MM.1S (cell line): Measurements from ENCODE around the gene PRRT1.

Experiments
- DNase-seq: peaks from one replicate; pipeline ENCODE4 v3.0.0-alpha.2; 2015
- H2AFZ ChIP-seq: fragments of 300-600 bp; sonication (generic); 2 replicates; pipeline ENCODE4 v1.6.0; 2016; ENCODE audit warnings: antibody characterized with exemption, low read length
- H3F3A ChIP-seq: fragments of 300-600 bp; sonication (generic); 2 replicates; pipeline ENCODE4 v1.6.1; 2016; ENCODE audit warnings: mild to moderate bottlenecking, antibody characterized with exemption, low read length, moderate library complexity, mixed read lengths; ENCODE audit not compliant: insufficient read depth
- H3K27ac ChIP-seq: fragments of 300-600 bp; sonication (generic); 2 replicates; pipeline ENCODE4 v1.5.1; 2016; ENCODE audit warnings: mild to moderate bottlenecking, low read length
- H3K27me3 ChIP-seq: fragments of 300-600 bp; sonication (generic); replicated peaks from 2 replicates; pipeline ENCODE4 v1.6.0; 2016; ENCODE audit warnings: low read length; ENCODE audit not compliant: insufficient read depth
- H3K36me3 ChIP-seq: fragments of 300-600 bp; sonication (generic); replicated peaks from 2 replicates; pipeline ENCODE4 v1.6.1; 2016; ENCODE audit warnings: mild to moderate bottlenecking, low read length, mixed read lengths; ENCODE audit not compliant: insufficient read depth
- H3K4me1 ChIP-seq: fragments of 300-600 bp; sonication (generic); 2 replicates; pipeline ENCODE4 v1.6.1; 2016; ENCODE audit warnings: low read length, mixed read lengths
- H3K4me2 ChIP-seq: fragments of 300-600 bp; sonication (generic); 2 replicates; pipeline ENCODE4 v1.6.0; 2016; ENCODE audit warnings: low read depth, low read length
- H3K4me3 ChIP-seq: fragments of 300-600 bp; sonication (generic); 2 replicates; pipeline ENCODE4 v1.5.1; 2016; ENCODE audit warnings: low read length, mixed read lengths
- H3K79me2 ChIP-seq: fragments of 300-600 bp; sonication (generic); 2 replicates; pipeline ENCODE4 v1.6.1; 2016; ENCODE audit warnings: mixed run types, low read length, mixed read lengths
- H3K9ac ChIP-seq: fragments of 300-600 bp; sonication (generic); 2 replicates; pipeline ENCODE4 v1.6.1; 2016; ENCODE audit warnings: low read length, mixed read lengths
- H3K9me2 ChIP-seq: fragments of 300-600 bp; sonication (generic); replicated peaks from 2 replicates; pipeline ENCODE4 v1.6.1; 2016; ENCODE audit warnings: mild to moderate bottlenecking, low read length, mixed read lengths; ENCODE audit not compliant: insufficient read depth
- H3K9me3 ChIP-seq: fragments of 300-600 bp; sonication (generic); replicated peaks from 2 replicates; pipeline ENCODE4 v1.6.1; 2016; ENCODE audit warnings: mild to moderate bottlenecking, low read length, mixed read lengths; ENCODE audit not compliant: insufficient read depth
- H4K20me1 ChIP-seq: fragments of 300-600 bp; sonication (generic); 2 replicates; pipeline ENCODE4 v1.6.1; 2016; ENCODE audit warnings: mild to moderate bottlenecking, low read length, moderate library complexity, mixed read lengths; ENCODE audit not compliant: insufficient read depth
- EZH2 ChIP-seq: fragments of 300-600 bp; sonication (generic); optimal IDR thresholded peaks from 2 replicates; pipeline ENCODE3; 2017; ENCODE audit warnings: low read depth, mild to moderate bottlenecking, antibody characterized with exemption, low read length, mixed read lengths
- EZH2phosphoT487 ChIP-seq: fragments of 300-600 bp; sonication (generic); IDR thresholded peaks from 2 replicates; pipeline ENCODE4 v1.6.1; 2018; ENCODE audit warnings: antibody characterized with exemption, low read length
- TF ChIP-seq, protein P1 (sequence below): fragments of 300-600 bp; sonication (generic); IDR thresholded peaks from 2 replicates; pipeline ENCODE4 v1.5.1; 2016; ENCODE audit warnings: antibody characterized with exemption, low read length, mixed read lengths

Gene PRRT1

DNA sequence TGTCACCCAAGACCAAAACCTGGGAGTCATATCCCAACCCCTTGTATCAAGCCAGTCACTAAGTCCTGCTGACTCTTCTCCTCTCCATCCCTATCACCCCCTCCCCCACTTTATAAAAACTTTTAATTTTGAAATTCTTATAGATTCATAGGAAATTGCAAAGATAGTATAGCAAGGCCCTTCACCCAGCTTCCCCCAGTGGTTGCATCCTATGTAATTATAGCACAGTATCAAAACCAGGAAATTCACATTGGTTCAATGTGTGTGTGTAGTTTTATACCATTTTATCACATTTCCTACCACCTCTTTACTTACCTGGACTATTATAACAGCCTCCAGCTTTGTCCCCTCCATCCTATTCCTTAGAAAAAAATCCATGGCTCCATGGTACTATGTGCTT is 6.3 kb upstream of the PRRT1 start:
- Histone ChIP-seq H3K4me1 (0 out of 2 replicates have a peak, but pooled peaks cover 4% of the 10 kb centered on the region), H3K4me2 (no peak overlapping the region), H4K20me1 (no peaks in the 10 kb centered on the region), H3K4me3 (no peak overlapping the region), H3K9ac (no peak overlapping the region), H3K36me3 (no peaks in the 10 kb centered on the region), H3K79me2 (no peaks in the 10 kb centered on the region), H3K9me3 (no peaks in the 10 kb centered on the region), H3K27ac (no peak overlapping the region), H2AFZ (no peak overlapping the region), H3K27me3 (peaks cover 12% of the 10 kb centered on the region), H3K9me2 (no peaks in the 10 kb centered on the region), H3F3A (no peaks in the 10 kb centered on the region)
- DNase-seq = no peak
- no peak for TF ChIP-seq EZH2
- TF ChIP-seq, protein P1, sequence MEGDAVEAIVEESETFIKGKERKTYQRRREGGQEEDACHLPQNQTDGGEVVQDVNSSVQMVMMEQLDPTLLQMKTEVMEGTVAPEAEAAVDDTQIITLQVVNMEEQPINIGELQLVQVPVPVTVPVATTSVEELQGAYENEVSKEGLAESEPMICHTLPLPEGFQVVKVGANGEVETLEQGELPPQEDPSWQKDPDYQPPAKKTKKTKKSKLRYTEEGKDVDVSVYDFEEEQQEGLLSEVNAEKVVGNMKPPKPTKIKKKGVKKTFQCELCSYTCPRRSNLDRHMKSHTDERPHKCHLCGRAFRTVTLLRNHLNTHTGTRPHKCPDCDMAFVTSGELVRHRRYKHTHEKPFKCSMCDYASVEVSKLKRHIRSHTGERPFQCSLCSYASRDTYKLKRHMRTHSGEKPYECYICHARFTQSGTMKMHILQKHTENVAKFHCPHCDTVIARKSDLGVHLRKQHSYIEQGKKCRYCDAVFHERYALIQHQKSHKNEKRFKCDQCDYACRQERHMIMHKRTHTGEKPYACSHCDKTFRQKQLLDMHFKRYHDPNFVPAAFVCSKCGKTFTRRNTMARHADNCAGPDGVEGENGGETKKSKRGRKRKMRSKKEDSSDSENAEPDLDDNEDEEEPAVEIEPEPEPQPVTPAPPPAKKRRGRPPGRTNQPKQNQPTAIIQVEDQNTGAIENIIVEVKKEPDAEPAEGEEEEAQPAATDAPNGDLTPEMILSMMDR = no peak
- TF ChIP-seq EZH2phosphoT487 = no peak

DNA sequence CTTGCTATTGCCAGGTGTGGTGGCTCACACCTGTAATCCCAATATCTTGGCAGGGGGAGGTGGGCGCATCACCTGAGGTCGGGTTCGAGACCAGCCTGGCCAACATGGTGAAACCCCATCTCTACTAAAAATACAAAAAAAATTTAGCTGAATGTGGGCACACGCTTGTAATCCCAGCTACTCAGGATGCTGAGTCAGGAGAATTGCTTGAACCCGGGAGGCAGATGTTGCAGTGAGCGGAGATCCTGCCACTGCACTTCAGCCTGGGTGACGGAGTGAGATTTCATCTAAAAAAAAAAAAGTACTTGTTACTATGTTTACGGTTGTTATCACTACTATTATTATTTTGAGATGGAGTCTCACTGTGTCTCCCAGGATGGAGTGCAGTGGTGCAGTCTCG is 5.2 kb upstream of the PRRT1 start:
- no peaks in the 10 kb centered on the region for H3K79me2 ChIP-seq
- no peak for DNase-seq
- no peak overlapping the region for H3K4me3 ChIP-seq
- no peak overlapping the region for H3K27ac ChIP-seq
- H3K36me3 ChIP-seq = no peaks in the 10 kb centered on the region
- no peaks in the 10 kb centered on the region for H3K9me2 ChIP-seq
- no peaks in the 10 kb centered on the region for H3F3A ChIP-seq
- no peaks in the 10 kb centered on the region for H4K20me1 ChIP-seq
- TF ChIP-seq EZH2 (no peak), EZH2phosphoT487 (no peak)
- TF ChIP-seq, protein P1 = no peak
- 0 out of 2 replicates have a peak, but pooled peaks cover 4% of the 10 kb centered on the region for H3K4me1 ChIP-seq
- H3K9me3 ChIP-seq = no peaks in the 10 kb centered on the region
- peaks cover 24% of the 10 kb centered on the region for H3K27me3 ChIP-seq
- H2AFZ ChIP-seq = no peak overlapping the region
- H3K9ac ChIP-seq = no peak overlapping the region
- no peak overlapping the region for H3K4me2 ChIP-seq

DNA sequence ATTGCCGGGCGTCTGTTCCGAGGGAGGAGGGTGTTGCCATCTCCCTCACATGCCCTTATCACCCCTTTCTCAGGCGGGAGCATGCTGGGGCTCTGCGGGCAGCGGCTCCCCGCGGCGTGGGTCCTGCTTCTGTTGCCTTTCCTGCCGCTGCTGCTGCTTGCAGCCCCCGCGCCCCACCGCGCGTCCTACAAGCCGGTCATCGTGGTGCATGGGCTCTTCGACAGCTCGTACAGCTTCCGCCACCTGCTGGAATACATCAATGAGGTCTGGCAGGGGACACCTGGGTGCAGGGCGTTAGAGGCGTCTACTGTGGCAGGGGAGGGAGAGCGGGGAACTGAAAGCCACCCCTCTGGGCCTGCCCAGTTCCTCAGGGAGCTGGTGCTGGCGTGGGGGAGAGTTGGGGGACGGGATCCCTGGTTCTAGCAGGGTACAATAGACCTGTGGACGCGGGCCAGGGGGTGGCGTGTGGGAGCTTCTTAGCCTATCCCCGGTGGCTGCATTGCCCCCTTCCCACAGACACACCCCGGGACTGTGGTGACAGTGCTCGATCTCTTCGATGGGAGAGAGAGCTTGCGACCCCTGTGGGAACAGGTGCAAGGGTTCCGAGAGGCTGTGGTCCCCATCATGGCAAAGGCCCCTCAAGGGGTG is 2.9 kb upstream of the PRRT1 start:
- DNase-seq = peak; percentile 74
- no peaks in the 10 kb centered on the region for H4K20me1 ChIP-seq
- peak overlapping the region; percentile 99 for H3K4me2 ChIP-seq
- H3K4me3 ChIP-seq = peak overlapping the region; percentile 79
- peak overlapping the region; percentile 44; the same call in 1 of the 2 replicates for H3K9ac ChIP-seq
- no peaks in the 10 kb centered on the region for H3K79me2 ChIP-seq
- H3K27ac ChIP-seq = no peak overlapping the region
- no peaks in the 10 kb centered on the region for H3K9me2 ChIP-seq
- no peaks in the 10 kb centered on the region for H3K9me3 ChIP-seq
- H3K36me3 ChIP-seq = no peaks in the 10 kb centered on the region
- TF ChIP-seq, protein P1 = peak; percentile 67
- TF ChIP-seq EZH2phosphoT487 (no peak), EZH2 (no peak)
- H2AFZ ChIP-seq = peak overlapping the region; percentile 98
- 0 out of 2 replicates have a peak, but pooled peaks cover 4% of the 10 kb centered on the region for H3K4me1 ChIP-seq
- no peaks in the 10 kb centered on the region for H3F3A ChIP-seq
- H3K27me3 ChIP-seq = peaks cover 43% of the 10 kb centered on the region
